Endothelial cell of umbilical vein (primary cell): ENCODE measurements around the gene VLDLR. TPM values are rescaled to one million over a fixed set of nuclear protein-coding genes. Genes with fewer than 3 reads are reported as not detected.

Experiments used
- BruUV-seq: library from RNA; stranded (reverse); fragments of 400-500 nt; replicated peaks from 2 replicates; lab custom pipeline; 2021; lab: Mats Ljungman, UMichigan
- CTCF ChIA-PET: fragments of 300-600, 350-600 bp; sonication (Branson Sonifier 250); formaldehyde crosslinking; loops from one replicate; lab custom pipeline; 2021; ENCODE audit warnings: antibody characterized with exemption, inconsistent platforms; lab: Charles Lee
- POLR2A ChIA-PET: fragments of 300-600, 350-600 bp; sonication (Branson Sonifier 250); formaldehyde crosslinking; loops from one replicate; lab custom pipeline; 2021; ENCODE audit warnings: antibody characterized with exemption, inconsistent platforms; lab: Charles Lee
- DNase-seq: peaks from one replicate; pipeline ENCODE4 v3.0.0-alpha.2; 2011; ENCODE audit warnings: low read depth, low spot score
- FAIRE-seq: peaks from 2 replicates; lab custom pipeline; 2011; peaks lifted over from hg19 to GRCh38; lab: Jason Lieb, UNC
- H2AFZ ChIP-seq: 2 replicates; pipeline ENCODE4 v1.6.0; 2012; ENCODE audit warnings: low read depth, low read length, control low read depth, inconsistent platforms
- H3K27ac ChIP-seq: 2 replicates; pipeline ENCODE4 v1.5.1; 2011; ENCODE audit warnings: low read depth, mild to moderate bottlenecking, control low read depth, low read length, moderate library complexity; ENCODE audit not compliant: insufficient read depth
- H3K27me3 ChIP-seq, 2 experiments: 2 replicates each; pipeline versions ENCODE4 v1.6.0 to v1.6.1; 2011; ENCODE audit warnings: low read length in 2 of 2, mixed read lengths in 1 of 2; ENCODE audit not compliant: control insufficient read depth in 2 of 2, insufficient read depth in 2 of 2
- H3K36me3 ChIP-seq, 2 experiments: 2 replicates in 1 of 2; 3 replicates in 1 of 2; pipeline ENCODE4 v1.5.1; 2011; ENCODE audit warnings: low read length in 2 of 2, mild to moderate bottlenecking in 1 of 2, moderate library complexity in 1 of 2; ENCODE audit not compliant: control insufficient read depth in 2 of 2, insufficient read depth in 2 of 2; ENCODE audit errors: extremely low read depth in 1 of 2
- H3K4me1 ChIP-seq: 3 replicates; pipeline ENCODE4 v1.5.1; 2011; ENCODE audit warnings: mild to moderate bottlenecking, low read length; ENCODE audit not compliant: control insufficient read depth, insufficient read depth; ENCODE audit errors: extremely low read depth
- H3K4me2 ChIP-seq: 2 replicates; pipeline ENCODE4 v1.6.1; 2011; ENCODE audit warnings: low read length, control low read depth, mixed read lengths; ENCODE audit not compliant: insufficient read depth
- H3K4me3 ChIP-seq, 3 experiments: fragments of 200-600 bp in 1 of 3; sonication (generic), shearing (Covaris generic) in 1 of 3; replicated peaks in 1 of 3; 2 replicates each; pipeline ENCODE4 v1.5.1; 2011 to 2016; ENCODE audit warnings: control low read depth in 3 of 3, low read length in 3 of 3, mild to moderate bottlenecking in 2 of 3, inconsistent platforms in 1 of 3, low read depth in 1 of 3, moderate library complexity in 1 of 3; ENCODE audit not compliant: insufficient read depth in 1 of 3
- H3K79me2 ChIP-seq: 2 replicates; pipeline ENCODE4 v1.6.0; 2012; ENCODE audit warnings: low read length, inconsistent platforms; ENCODE audit not compliant: control insufficient read depth, insufficient read depth
- H3K9ac ChIP-seq: replicated peaks from 2 replicates; pipeline ENCODE3; 2011; ENCODE audit warnings: low read length, control low read depth; ENCODE audit not compliant: insufficient read depth; ENCODE audit errors: extremely low read depth
- H3K9me1 ChIP-seq: replicated peaks from 3 replicates; pipeline ENCODE4 v1.6.0; 2011; ENCODE audit warnings: mild to moderate bottlenecking, low read length; ENCODE audit not compliant: control insufficient read depth, insufficient read depth; ENCODE audit errors: extremely low read depth
- H3K9me3 ChIP-seq: replicated peaks from 2 replicates; pipeline ENCODE4 v1.5.1; 2012; ENCODE audit warnings: low read length, inconsistent platforms; ENCODE audit not compliant: control insufficient read depth, insufficient read depth
- H4K20me1 ChIP-seq: replicated peaks from 2 replicates; pipeline ENCODE3; 2011; ENCODE audit warnings: mild to moderate bottlenecking, low read length; ENCODE audit not compliant: control insufficient read depth, insufficient read depth; ENCODE audit errors: extremely low read depth
- EZH2 ChIP-seq: IDR thresholded peaks from 2 replicates; pipeline ENCODE4 v1.6.1; 2012; ENCODE audit warnings: borderline replicate concordance, low read depth, mild to moderate bottlenecking, moderate library complexity, low read length, inconsistent platforms; ENCODE audit not compliant: severe bottlenecking
- FOS ChIP-seq: IDR thresholded peaks from 2 replicates; pipeline ENCODE4 v1.6.1; 2011; ENCODE audit warnings: mild to moderate bottlenecking, low read length, moderate library complexity, borderline replicate concordance; ENCODE audit not compliant: insufficient read depth
- GATA2 ChIP-seq: IDR thresholded peaks from 2 replicates; pipeline ENCODE4 v1.7.0; 2011; ENCODE audit warnings: low read depth, mild to moderate bottlenecking, moderate library complexity, mixed read lengths, low read length; ENCODE audit not compliant: insufficient read length, insufficient read depth
- JUN ChIP-seq: IDR thresholded peaks from 2 replicates; pipeline ENCODE4 v1.6.1; 2011; ENCODE audit warnings: borderline replicate concordance, low read depth; ENCODE audit not compliant: insufficient read length, insufficient read depth
- MYC ChIP-seq: IDR thresholded peaks from one replicate; pipeline ENCODE4 v1.6.1; 2011; ENCODE audit warnings: mild to moderate bottlenecking, low read depth, low read length
- POLR2A ChIP-seq: IDR thresholded peaks from 2 replicates; pipeline ENCODE4 v1.6.1; 2012; ENCODE audit warnings: low read depth, mild to moderate bottlenecking, control low read depth, low read length
- POLR2AphosphoS5 ChIP-seq: IDR thresholded peaks from 2 replicates; pipeline ENCODE4 v1.6.1; 2012; ENCODE audit warnings: low read depth, mild to moderate bottlenecking, control low read depth, low read length, moderate library complexity; ENCODE audit not compliant: insufficient read depth
- dilution Hi-C: fragments of 300-500 bp; cut with MboI; formaldehyde crosslinking; loops from one replicate; pipeline ENCODE4 v1.15.0; 2019; ENCODE audit warnings: low sequenced_read_pairs; ENCODE audit not compliant: extremely low pct_ligation_motif_present
- intact Hi-C: fragments of 100-400 bp; cut with micrococcal nuclease; formaldehyde crosslinking; loops from one replicate; pipeline ENCODE4 v1.10.0; 2022
- polyA plus RNA-seq, 4 experiments: library from polyadenylated mRNA; depleted of rRNA in 3 of 4; stranded (reverse) in 3 of 4; unstranded in 1 of 4; fragments of >200 nt; gene quantifications; 2 replicates each; pipeline versions ENCODE4 v1.2.1 to v1.2.3, GENCODE V29; 2011 to 2012; ENCODE audit warnings: missing spikeins in 1 of 4
- total RNA-seq: library from RNA; stranded (reverse); gene quantifications from 2 replicates; pipeline ENCODE4 v1.2.3, GENCODE V29; 2021
- TF ChIP-seq, protein P1 (sequence below): IDR thresholded peaks from 2 replicates; pipeline ENCODE4 v1.6.1; 2011; ENCODE audit not compliant: insufficient read depth, insufficient read length
- TF ChIP-seq, protein P2 (sequence below), 2 donors: IDR thresholded peaks; 1 replicate in 1 of 2; 2 replicates in 1 of 2; pipeline ENCODE4 v1.5.1; 2011; ENCODE audit warnings: low read length in 2 of 2, mild to moderate bottlenecking in 2 of 2, moderate library complexity in 2 of 2, control low read depth in 1 of 2, inconsistent platforms in 1 of 2, low read depth in 1 of 2; ENCODE audit not compliant: insufficient read depth in 1 of 2; ENCODE audit errors: extremely low read depth in 1 of 2

VLDLR gene
- total and polyA plus RNA-seq, 2 donors (not counting 3 experiments of a cell fraction or from before 2014, with no cell fraction given) = 0.47 to 2.5 TPM

DNA sequence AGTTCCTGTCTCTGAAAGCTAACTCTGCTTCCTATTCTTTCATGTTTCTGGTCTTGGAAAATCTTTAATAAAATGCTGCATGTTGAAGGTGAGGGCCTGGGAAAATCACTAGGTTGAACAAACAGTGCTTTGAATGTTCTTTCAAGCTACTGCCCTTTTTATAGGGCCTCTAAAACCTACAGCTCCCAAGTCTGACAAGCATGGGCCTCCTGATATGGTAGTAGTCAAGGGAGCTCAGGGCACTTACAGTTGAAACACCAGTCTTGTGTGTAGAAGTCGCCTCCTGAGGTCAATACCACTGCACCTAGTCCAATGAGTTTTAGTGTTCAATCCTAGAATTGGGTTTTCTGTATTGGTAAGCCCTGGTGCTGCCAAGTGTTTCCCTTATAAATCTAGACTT is 20.5 kb downstream of the VLDLR start:
- Histone ChIP-seq H3K27me3 (no peaks in the 10 kb centered on the region), H2AFZ (no peak overlapping the region), H3K4me1 (no peaks in the 10 kb centered on the region), H3K9ac (no peak overlapping the region), H3K4me3 (no peak overlapping the region), H4K20me1 (no peaks in the 10 kb centered on the region), H3K27ac (no peak overlapping the region), H3K36me3 (no peaks in the 10 kb centered on the region), H3K4me2 (no peak overlapping the region), H3K79me2 (no peaks in the 10 kb centered on the region), H3K9me3 (no peaks in the 10 kb centered on the region), H3K9me1 (no peaks in the 10 kb centered on the region)
- dilution Hi-C loops (no loop called here), intact Hi-C loops (no loop called here)
- FAIRE-seq (no peak), DNase-seq (no peak)
- ChIA-PET CTCF (interaction anchor here (1.5 kb wide), 1 partner anchor 13 kb away, joined by 4 read pairs; no protein-coding TSS in a partner anchor), POLR2A (no interaction called here)
- no TSS peak for BruUV-seq
- TF ChIP-seq, protein P1, sequence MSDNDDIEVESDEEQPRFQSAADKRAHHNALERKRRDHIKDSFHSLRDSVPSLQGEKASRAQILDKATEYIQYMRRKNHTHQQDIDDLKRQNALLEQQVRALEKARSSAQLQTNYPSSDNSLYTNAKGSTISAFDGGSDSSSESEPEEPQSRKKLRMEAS = no peak
- TF ChIP-seq EZH2 = no peak
- TF ChIP-seq FOS = no peak
- no peak for TF ChIP-seq POLR2AphosphoS5
- TF ChIP-seq POLR2A = no peak
- TF ChIP-seq MYC = no peak
- TF ChIP-seq, protein P2, sequence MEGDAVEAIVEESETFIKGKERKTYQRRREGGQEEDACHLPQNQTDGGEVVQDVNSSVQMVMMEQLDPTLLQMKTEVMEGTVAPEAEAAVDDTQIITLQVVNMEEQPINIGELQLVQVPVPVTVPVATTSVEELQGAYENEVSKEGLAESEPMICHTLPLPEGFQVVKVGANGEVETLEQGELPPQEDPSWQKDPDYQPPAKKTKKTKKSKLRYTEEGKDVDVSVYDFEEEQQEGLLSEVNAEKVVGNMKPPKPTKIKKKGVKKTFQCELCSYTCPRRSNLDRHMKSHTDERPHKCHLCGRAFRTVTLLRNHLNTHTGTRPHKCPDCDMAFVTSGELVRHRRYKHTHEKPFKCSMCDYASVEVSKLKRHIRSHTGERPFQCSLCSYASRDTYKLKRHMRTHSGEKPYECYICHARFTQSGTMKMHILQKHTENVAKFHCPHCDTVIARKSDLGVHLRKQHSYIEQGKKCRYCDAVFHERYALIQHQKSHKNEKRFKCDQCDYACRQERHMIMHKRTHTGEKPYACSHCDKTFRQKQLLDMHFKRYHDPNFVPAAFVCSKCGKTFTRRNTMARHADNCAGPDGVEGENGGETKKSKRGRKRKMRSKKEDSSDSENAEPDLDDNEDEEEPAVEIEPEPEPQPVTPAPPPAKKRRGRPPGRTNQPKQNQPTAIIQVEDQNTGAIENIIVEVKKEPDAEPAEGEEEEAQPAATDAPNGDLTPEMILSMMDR (IDR thresholded peaks at IDR 0.05; ENCODE audit: extremely low read depth in 1 of 2, insufficient read depth in 1 of 2, low read depth in 1 of 2, low read length in 2 of 2) = no peak
- no peak for TF ChIP-seq GATA2
- no peak for TF ChIP-seq JUN
